KMS-11 (cell line): ENCODE measurements around the gene PLCZ1.
"Not testable (repeated sequence)": the region's sequence is repeated elsewhere in the genome, so short reads cannot be mapped to it uniquely, and the experiment has no call there.

ENCODE experiments used
- H2AFZ ChIP-seq: fragments of 200-600 bp; sonication (generic); 2 replicates; pipeline ENCODE4 v1.6.1; 2016; ENCODE audit warnings: antibody characterized with exemption, mixed run types, low read depth
- H3K27ac ChIP-seq: fragments of 200-600 bp; sonication (generic); 2 replicates; pipeline ENCODE4 v1.6.1; 2016; ENCODE audit warnings: mild to moderate bottlenecking, mixed run types
- H3K27me3 ChIP-seq: fragments of 200-600 bp; sonication (generic); 2 replicates; pipeline ENCODE4 v1.6.1; 2017; ENCODE audit warnings: mild to moderate bottlenecking, low read depth, mixed run types, moderate library complexity; ENCODE audit not compliant: insufficient read depth
- H3K36me3 ChIP-seq: fragments of 200-600 bp; sonication (generic); 2 replicates; pipeline ENCODE4 v1.6.1; 2017; ENCODE audit warnings: mild to moderate bottlenecking, mixed run types; ENCODE audit not compliant: insufficient read depth
- H3K4me1 ChIP-seq: fragments of 200-600 bp; sonication (generic); 2 replicates; pipeline ENCODE4 v1.6.1; 2016; ENCODE audit warnings: mild to moderate bottlenecking, low read depth, mixed run types; ENCODE audit not compliant: poor library complexity, severe bottlenecking
- H3K4me2 ChIP-seq: fragments of 200-600 bp; sonication (generic); 2 replicates; pipeline ENCODE4 v1.7.0; 2016; ENCODE audit warnings: mild to moderate bottlenecking, mixed run types
- H3K4me3 ChIP-seq: fragments of 200-600 bp; sonication (generic); IDR thresholded peaks from 2 replicates; pipeline ENCODE4 v1.6.1; 2017; ENCODE audit warnings: low read depth, low read length, mixed read lengths; ENCODE audit not compliant: insufficient read depth
- H3K79me2 ChIP-seq: fragments of 200-600 bp; sonication (generic); 2 replicates; pipeline ENCODE4 v1.6.1; 2016; ENCODE audit warnings: low read depth, mixed run types; ENCODE audit not compliant: insufficient read depth
- H3K9ac ChIP-seq: fragments of 200-600 bp; sonication (generic); 2 replicates; pipeline ENCODE4 v1.6.1; 2016; ENCODE audit warnings: mild to moderate bottlenecking, mixed run types
- H4K20me1 ChIP-seq: fragments of 200-600 bp; sonication (generic); 2 replicates; pipeline ENCODE4 v1.6.1; 2016; ENCODE audit warnings: mild to moderate bottlenecking, mixed run types; ENCODE audit not compliant: insufficient read depth
- CTCF ChIP-seq: fragments of 200-600 bp; sonication (generic); conservative IDR thresholded peaks from 2 replicates; pipeline ENCODE4 v1.6.1; 2017; ENCODE audit warnings: low read depth, mild to moderate bottlenecking, antibody characterized with exemption, low read length, moderate library complexity, mixed read lengths

The PLCZ1 gene

GRCh38 chr12:18737819-18738218 lies at the start of gene PLCZ1, which contains the start of gene CAPZA3:
Gene PLCZ1, minus strand, starts transcription at chr12:18738012. Its CDS starts 641 bp downstream, at chr12:18737371.
Gene CAPZA3, plus strand, starts transcription at chr12:18738119. Its CDS starts 150 bp downstream, at chr12:18738269.
- no peaks in the 10 kb centered on the region for H3K36me3 ChIP-seq
- no peaks in the 10 kb centered on the region for H3K27me3 ChIP-seq
- no peak within 1 kb of the TSS for H2AFZ ChIP-seq
- H3K4me1 ChIP-seq = no peaks in the 10 kb centered on the region
- no peak for TF ChIP-seq CTCF
- no peak within 1 kb of the TSS for H3K9ac ChIP-seq
- H3K27ac ChIP-seq = no peak within 1 kb of the TSS
- H4K20me1 ChIP-seq = no peaks in the 10 kb centered on the region
- H3K4me3 ChIP-seq = no peak within 1 kb of the TSS
- no peaks in the 10 kb centered on the region for H3K79me2 ChIP-seq
- H3K4me2 ChIP-seq = no peak within 1 kb of the TSS

- H3K36me3 ChIP-seq, H3K27me3 ChIP-seq, H3K79me2 ChIP-seq, H4K20me1 ChIP-seq, H3K4me1 ChIP-seq, H3K9ac ChIP-seq, H3K4me2 ChIP-seq, H2AFZ ChIP-seq, H3K27ac ChIP-seq, H3K4me3 ChIP-seq: not testable (repeated sequence)
These were observed 47.7 kb upstream of the PLCZ1 start for GRCh38 chr12:18785465-18785864.

GRCh38 chr12:18782827-18783226 lies 45.0 kb upstream of the PLCZ1 start:
- no peak for TF ChIP-seq CTCF
- Histone ChIP-seq H3K9ac (no peak overlapping the region), H3K4me1 (no peaks in the 10 kb centered on the region), H3K27me3 (no peaks in the 10 kb centered on the region), H2AFZ (no peak overlapping the region), H3K79me2 (no peaks in the 10 kb centered on the region), H4K20me1 (no peaks in the 10 kb centered on the region), H3K4me2 (no peak overlapping the region), H3K36me3 (no peaks in the 10 kb centered on the region), H3K4me3 (no peak overlapping the region), H3K27ac (no peak overlapping the region)

GRCh38 chr12:18766479-18766878 lies 28.7 kb upstream of the PLCZ1 start:
- not testable (repeated sequence) for H3K4me2 ChIP-seq, H3K9ac ChIP-seq, H3K4me3 ChIP-seq, H3K27me3 ChIP-seq, H3K36me3 ChIP-seq, H3K79me2 ChIP-seq, H3K27ac ChIP-seq, H4K20me1 ChIP-seq, H3K4me1 ChIP-seq, H2AFZ ChIP-seq

GRCh38 chr12:18755341-18755740 lies 17.5 kb upstream of the PLCZ1 start:
- TF ChIP-seq CTCF = no peak
- no peaks in the 10 kb centered on the region for H3K27me3 ChIP-seq
- H3K36me3 ChIP-seq = no peaks in the 10 kb centered on the region
- no peaks in the 10 kb centered on the region for H4K20me1 ChIP-seq
- no peak overlapping the region for H3K9ac ChIP-seq
- H2AFZ ChIP-seq = no peak overlapping the region
- no peaks in the 10 kb centered on the region for H3K4me1 ChIP-seq
- H3K27ac ChIP-seq = no peak overlapping the region
- H3K4me3 ChIP-seq = no peak overlapping the region
- H3K4me2 ChIP-seq = no peak overlapping the region
- no peaks in the 10 kb centered on the region for H3K79me2 ChIP-seq
